Smooth muscle cell (in vitro differentiated cells): Measurements from ENCODE around the gene DHX30. TPM values are rescaled to one million over a fixed set of nuclear protein-coding genes. Genes with fewer than 3 reads are reported as not detected.

Experiments
- DNase-seq: peaks from one replicate; lab custom pipeline; 2025; ENCODE audit not compliant: unreplicated experiment; lab: John Stamatoyannopoulos, UW
- H2AFZ ChIP-seq: fragments of 200-600 bp; sonication (generic); 2 replicates; pipeline ENCODE4 v1.6.0; 2016; ENCODE audit warnings: antibody characterized with exemption, low read depth, mild to moderate bottlenecking
- H3F3A ChIP-seq: fragments of 200-600 bp; sonication (generic); 2 replicates; pipeline ENCODE4 v1.6.0; 2017; ENCODE audit warnings: antibody characterized with exemption, low read depth
- H3K27ac ChIP-seq: fragments of 200-600 bp; sonication (generic); 2 replicates; pipeline ENCODE4 v1.5.1; 2016; ENCODE audit warnings: low read depth, mild to moderate bottlenecking
- H3K27me3 ChIP-seq: fragments of 200-600 bp; sonication (generic); 2 replicates; pipeline ENCODE4 v1.6.1; 2016; ENCODE audit warnings: low read depth, mild to moderate bottlenecking
- H3K36me3 ChIP-seq: fragments of 200-600 bp; sonication (generic); 2 replicates; pipeline ENCODE4 v1.5.1; 2016; ENCODE audit warnings: low read depth
- H3K4me1 ChIP-seq: fragments of 200-600 bp; sonication (generic); 2 replicates; pipeline ENCODE4 v1.5.1; 2016; ENCODE audit warnings: low read depth
- H3K4me2 ChIP-seq: fragments of 200-600 bp; sonication (generic); 2 replicates; pipeline ENCODE4 v1.6.0; 2016; ENCODE audit warnings: mild to moderate bottlenecking
- H3K4me3 ChIP-seq: fragments of 200-600 bp; sonication (generic); 2 replicates; pipeline ENCODE4 v1.5.1; 2016; ENCODE audit warnings: mild to moderate bottlenecking
- H3K79me2 ChIP-seq: fragments of 200-600 bp; sonication (generic); 2 replicates; pipeline ENCODE4 v1.6.0; 2016; ENCODE audit warnings: low read depth, mild to moderate bottlenecking
- H3K9ac ChIP-seq: fragments of 200-600 bp; sonication (generic); 2 replicates; pipeline ENCODE4 v1.6.0; 2016; ENCODE audit warnings: low read depth
- H3K9me3 ChIP-seq: fragments of 200-600 bp; sonication (generic); replicated peaks from 2 replicates; pipeline ENCODE4 v1.5.1; 2016; ENCODE audit warnings: low read depth
- H4K20me1 ChIP-seq: fragments of 200-600 bp; sonication (generic); 2 replicates; pipeline ENCODE4 v1.6.0; 2016; ENCODE audit warnings: low read depth
- WGBS: methylation state at CpG from one replicate; pipeline ENCODE4 v1.1.7; 2016; ENCODE audit warnings: low lambda C conversion rate; 5-methylcytosine and 5-hydroxymethylcytosine counted together
- polyA plus RNA-seq: library from polyadenylated mRNA; unstranded; fragments of >200 nt; fragmentation: Nextera tagmentation; extraction: Ambion mirVana; gene quantifications from 2 replicates; pipeline ENCODE4 v1.2.1, GENCODE V29; 2016
- total RNA-seq: library from RNA; depleted of rRNA; stranded (reverse); fragments of >200 nt; gene quantifications from 2 replicates; pipeline ENCODE4 v1.2.3, GENCODE V29; 2014
- TF ChIP-seq, protein P1 (sequence below): fragments of 200-600 bp; sonication (generic); IDR thresholded peaks from 2 replicates; pipeline ENCODE4 v1.5.1; 2017; ENCODE audit warnings: borderline replicate concordance, mild to moderate bottlenecking, antibody characterized with exemption; ENCODE audit not compliant: insufficient read depth, poor library complexity, severe bottlenecking

The DHX30 gene
- total and polyA plus RNA-seq, 2 experiments from 2014 or later: 35.9 to 51.6 TPM

- H3K27me3 ChIP-seq: no peaks in the 10 kb centered on the region
- no peak overlapping the region for H3K9ac ChIP-seq
- H3K79me2 ChIP-seq: peaks cover 16% of the 10 kb centered on the region
- H3K4me3 ChIP-seq: no peak overlapping the region
- TF ChIP-seq, protein P1, sequence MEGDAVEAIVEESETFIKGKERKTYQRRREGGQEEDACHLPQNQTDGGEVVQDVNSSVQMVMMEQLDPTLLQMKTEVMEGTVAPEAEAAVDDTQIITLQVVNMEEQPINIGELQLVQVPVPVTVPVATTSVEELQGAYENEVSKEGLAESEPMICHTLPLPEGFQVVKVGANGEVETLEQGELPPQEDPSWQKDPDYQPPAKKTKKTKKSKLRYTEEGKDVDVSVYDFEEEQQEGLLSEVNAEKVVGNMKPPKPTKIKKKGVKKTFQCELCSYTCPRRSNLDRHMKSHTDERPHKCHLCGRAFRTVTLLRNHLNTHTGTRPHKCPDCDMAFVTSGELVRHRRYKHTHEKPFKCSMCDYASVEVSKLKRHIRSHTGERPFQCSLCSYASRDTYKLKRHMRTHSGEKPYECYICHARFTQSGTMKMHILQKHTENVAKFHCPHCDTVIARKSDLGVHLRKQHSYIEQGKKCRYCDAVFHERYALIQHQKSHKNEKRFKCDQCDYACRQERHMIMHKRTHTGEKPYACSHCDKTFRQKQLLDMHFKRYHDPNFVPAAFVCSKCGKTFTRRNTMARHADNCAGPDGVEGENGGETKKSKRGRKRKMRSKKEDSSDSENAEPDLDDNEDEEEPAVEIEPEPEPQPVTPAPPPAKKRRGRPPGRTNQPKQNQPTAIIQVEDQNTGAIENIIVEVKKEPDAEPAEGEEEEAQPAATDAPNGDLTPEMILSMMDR: no peak
- peaks cover 5% of the 10 kb centered on the region for H3F3A ChIP-seq
- DNase-seq: no peak
- no peaks in the 10 kb centered on the region for H3K36me3 ChIP-seq
- H3K4me2 ChIP-seq: no peak overlapping the region
- no peak overlapping the region for H2AFZ ChIP-seq
- no peaks in the 10 kb centered on the region for H3K9me3 ChIP-seq
- peaks cover 53% of the 10 kb centered on the region for H4K20me1 ChIP-seq
- 60% methylated on average over 10 of the region's 10 CpGs for WGBS
- H3K4me1 ChIP-seq: peaks cover 43% of the 10 kb centered on the region
- no peak overlapping the region for H3K27ac ChIP-seq
These were observed 88.1 kb downstream of the DHX30 start for GRCh38 chr3:47890828-47891612.

GRCh38 chr3:47891613-47892005 is 88.7 kb downstream of the DHX30 start:
- no peak for DNase-seq
- H4K20me1 ChIP-seq: peaks cover 53% of the 10 kb centered on the region
- no peaks in the 10 kb centered on the region for H3K9me3 ChIP-seq
- WGBS: 90% methylated on average over 3 of the region's 3 CpGs
- no peak overlapping the region for H3K4me2 ChIP-seq
- TF ChIP-seq, protein P1: no peak
- peaks cover 16% of the 10 kb centered on the region for H3K79me2 ChIP-seq
- H3K4me1 ChIP-seq: peaks cover 43% of the 10 kb centered on the region
- H2AFZ ChIP-seq: no peak overlapping the region
- peaks cover 5% of the 10 kb centered on the region for H3F3A ChIP-seq
- no peak overlapping the region for H3K9ac ChIP-seq
- H3K27ac ChIP-seq: no peak overlapping the region
- no peak overlapping the region for H3K4me3 ChIP-seq
- H3K27me3 ChIP-seq: no peaks in the 10 kb centered on the region
- no peaks in the 10 kb centered on the region for H3K36me3 ChIP-seq

DNA sequence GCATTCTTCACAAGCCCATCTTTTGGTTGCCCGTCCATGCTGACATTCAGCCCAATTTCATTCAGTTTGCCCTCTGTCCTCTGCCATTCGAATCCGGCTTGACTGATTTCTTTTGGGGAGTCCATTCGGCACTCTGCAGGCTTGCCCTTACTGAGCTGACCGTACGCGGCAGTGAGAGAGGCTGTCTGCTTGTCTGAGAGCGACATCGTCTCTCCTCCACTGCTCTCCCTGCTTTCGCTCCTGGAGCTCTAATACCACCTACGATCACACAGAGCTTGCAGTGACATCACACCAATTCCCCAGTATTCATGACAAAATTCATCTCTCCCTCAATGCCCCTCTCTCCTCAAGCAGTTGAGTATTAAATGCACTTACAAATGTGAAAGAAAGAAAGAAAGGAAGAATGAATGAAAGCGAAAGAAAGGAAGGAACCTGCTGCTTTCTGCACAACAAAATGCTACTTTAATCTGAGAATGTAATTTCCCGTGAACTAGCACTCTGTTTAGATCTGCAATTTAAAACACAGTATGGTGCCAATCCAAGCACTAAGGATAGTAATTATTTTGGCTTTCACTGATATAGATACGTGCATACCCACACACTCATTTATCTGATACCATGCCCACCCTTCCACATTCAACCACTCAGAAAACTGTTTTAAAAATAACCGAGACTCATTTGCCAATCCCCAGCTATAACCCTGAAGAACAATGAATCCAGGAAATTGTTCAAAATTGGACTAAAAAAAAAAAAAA is 89.5 kb downstream of the DHX30 start:
- WGBS: 93% methylated on average over 15 of the region's 15 CpGs
- Histone ChIP-seq H3K4me3 (no peak overlapping the region), H3K79me2 (peaks cover 16% of the 10 kb centered on the region), H2AFZ (no peak overlapping the region), H3F3A (peaks cover 5% of the 10 kb centered on the region), H3K9ac (no peak overlapping the region), H3K4me2 (no peak overlapping the region), H3K36me3 (peaks cover 4% of the 10 kb centered on the region), H3K4me1 (peaks cover 43% of the 10 kb centered on the region), H4K20me1 (peaks cover 57% of the 10 kb centered on the region), H3K27ac (no peak overlapping the region), H3K9me3 (no peaks in the 10 kb centered on the region), H3K27me3 (no peaks in the 10 kb centered on the region)
- TF ChIP-seq, protein P1: no peak
- DNase-seq: no peak
